ENCODE measurements around the gene TRPM3.

TRPM3 gene

GRCh38 chr9:70962761-70963440 is 158.5 kb downstream of the TRPM3 start:
- Histone ChIP-seq H3K27ac (ENCODE audit: low read length) (no peak overlapping the region), H3K27me3 (ENCODE audit: low read depth, low read length) (no peaks in the 10 kb centered on the region; the same call in 1 of the 2 replicates), H3K4me3 (ENCODE audit: low read length) (no peak overlapping the region), H3K79me2 (ENCODE audit: low read length) (no peaks in the 10 kb centered on the region), H4K20me1 (ENCODE audit: insufficient read depth, low read length) (no peaks in the 10 kb centered on the region), H3K9ac (ENCODE audit: low read length) (no peak overlapping the region), H2AFZ (ENCODE audit: low read depth, low read length) (no peak overlapping the region), H3K4me1 (ENCODE audit: low read length) (no peaks in the 10 kb centered on the region), H3K36me3 (replicated peaks; ENCODE audit: low read depth, low read length) (no peaks in the 10 kb centered on the region), H3K9me3 (ENCODE audit: insufficient read depth, low read length) (no peaks in the 10 kb centered on the region), H3K4me2 (ENCODE audit: low read length) (no peak overlapping the region)
- TF ChIP-seq EZH2phosphoT487 (IDR thresholded peaks at IDR 0.05; ENCODE audit: low read depth) = no peak
- TF ChIP-seq, protein P1, sequence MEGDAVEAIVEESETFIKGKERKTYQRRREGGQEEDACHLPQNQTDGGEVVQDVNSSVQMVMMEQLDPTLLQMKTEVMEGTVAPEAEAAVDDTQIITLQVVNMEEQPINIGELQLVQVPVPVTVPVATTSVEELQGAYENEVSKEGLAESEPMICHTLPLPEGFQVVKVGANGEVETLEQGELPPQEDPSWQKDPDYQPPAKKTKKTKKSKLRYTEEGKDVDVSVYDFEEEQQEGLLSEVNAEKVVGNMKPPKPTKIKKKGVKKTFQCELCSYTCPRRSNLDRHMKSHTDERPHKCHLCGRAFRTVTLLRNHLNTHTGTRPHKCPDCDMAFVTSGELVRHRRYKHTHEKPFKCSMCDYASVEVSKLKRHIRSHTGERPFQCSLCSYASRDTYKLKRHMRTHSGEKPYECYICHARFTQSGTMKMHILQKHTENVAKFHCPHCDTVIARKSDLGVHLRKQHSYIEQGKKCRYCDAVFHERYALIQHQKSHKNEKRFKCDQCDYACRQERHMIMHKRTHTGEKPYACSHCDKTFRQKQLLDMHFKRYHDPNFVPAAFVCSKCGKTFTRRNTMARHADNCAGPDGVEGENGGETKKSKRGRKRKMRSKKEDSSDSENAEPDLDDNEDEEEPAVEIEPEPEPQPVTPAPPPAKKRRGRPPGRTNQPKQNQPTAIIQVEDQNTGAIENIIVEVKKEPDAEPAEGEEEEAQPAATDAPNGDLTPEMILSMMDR (IDR thresholded peaks at IDR 0.05; ENCODE audit: low read depth, low read length) = no peak

GRCh38 chr9:70959366-70959765 is 162.1 kb downstream of the TRPM3 start:
- no peak overlapping the region for H3K9ac ChIP-seq (ENCODE audit: low read length)
- no peaks in the 10 kb centered on the region for H4K20me1 ChIP-seq (ENCODE audit: insufficient read depth, low read length)
- H2AFZ ChIP-seq (ENCODE audit: low read depth, low read length) = no peak overlapping the region
- no peaks in the 10 kb centered on the region for H3K4me1 ChIP-seq (ENCODE audit: low read length)
- no peaks in the 10 kb centered on the region for H3K36me3 ChIP-seq (replicated peaks; ENCODE audit: low read depth, low read length)
- H3K9me3 ChIP-seq (ENCODE audit: insufficient read depth, low read length) = no peaks in the 10 kb centered on the region
- no peak overlapping the region for H3K27ac ChIP-seq (ENCODE audit: low read length)
- TF ChIP-seq EZH2phosphoT487 (IDR thresholded peaks at IDR 0.05; ENCODE audit: low read depth) = no peak
- TF ChIP-seq, protein P1 (IDR thresholded peaks at IDR 0.05; ENCODE audit: low read depth, low read length) = no peak
- H3K79me2 ChIP-seq (ENCODE audit: low read length) = no peaks in the 10 kb centered on the region
- H3K4me3 ChIP-seq (ENCODE audit: low read length) = no peak overlapping the region
- H3K27me3 ChIP-seq (ENCODE audit: low read depth, low read length) = no peaks in the 10 kb centered on the region; the same call in 1 of the 2 replicates
- H3K4me2 ChIP-seq (ENCODE audit: low read length) = no peak overlapping the region

- no peaks in the 10 kb centered on the region for H3K4me1 ChIP-seq (ENCODE audit: low read length)
- no peaks in the 10 kb centered on the region for H3K9me3 ChIP-seq (ENCODE audit: insufficient read depth, low read length)
- H3K79me2 ChIP-seq (ENCODE audit: low read length) = no peaks in the 10 kb centered on the region
- H3K4me2 ChIP-seq (ENCODE audit: low read length) = no peak overlapping the region
- H3K36me3 ChIP-seq (replicated peaks; ENCODE audit: low read depth, low read length) = no peaks in the 10 kb centered on the region
- H3K4me3 ChIP-seq (ENCODE audit: low read length) = no peak overlapping the region
- H3K9ac ChIP-seq (ENCODE audit: low read length) = no peak overlapping the region
- no peaks in the 10 kb centered on the region for H3K27me3 ChIP-seq (ENCODE audit: low read depth, low read length)
- H3K27ac ChIP-seq (ENCODE audit: low read length) = no peak overlapping the region
- no peak for TF ChIP-seq EZH2phosphoT487 (IDR thresholded peaks at IDR 0.05; ENCODE audit: low read depth)
- TF ChIP-seq, protein P1 (IDR thresholded peaks at IDR 0.05; ENCODE audit: low read depth, low read length) = no peak
- no peak overlapping the region for H2AFZ ChIP-seq (ENCODE audit: low read depth, low read length)
- H4K20me1 ChIP-seq (ENCODE audit: insufficient read depth, low read length) = no peaks in the 10 kb centered on the region
Observed at GRCh38 chr9:70954596-70955143, 166.8 kb downstream of the TRPM3 start.

- H3K27me3 ChIP-seq (ENCODE audit: low read depth, low read length) = no peaks in the 10 kb centered on the region
- no peaks in the 10 kb centered on the region for H3K79me2 ChIP-seq (ENCODE audit: low read length)
- no peak overlapping the region for H2AFZ ChIP-seq (ENCODE audit: low read depth, low read length)
- no peaks in the 10 kb centered on the region for H4K20me1 ChIP-seq (ENCODE audit: insufficient read depth, low read length)
- no peak overlapping the region for H3K4me2 ChIP-seq (ENCODE audit: low read length)
- TF ChIP-seq, protein P1 (IDR thresholded peaks at IDR 0.05; ENCODE audit: low read depth, low read length) = no peak
- TF ChIP-seq EZH2phosphoT487 (IDR thresholded peaks at IDR 0.05; ENCODE audit: low read depth) = no peak
- no peaks in the 10 kb centered on the region for H3K4me1 ChIP-seq (ENCODE audit: low read length)
- no peak overlapping the region for H3K27ac ChIP-seq (ENCODE audit: low read length)
- H3K9me3 ChIP-seq (ENCODE audit: insufficient read depth, low read length) = no peaks in the 10 kb centered on the region
- H3K9ac ChIP-seq (ENCODE audit: low read length) = no peak overlapping the region
- no peaks in the 10 kb centered on the region for H3K36me3 ChIP-seq (replicated peaks; ENCODE audit: low read depth, low read length)
- H3K4me3 ChIP-seq (ENCODE audit: low read length) = no peak overlapping the region
Observed at GRCh38 chr9:70954126-70954525, 167.3 kb downstream of the TRPM3 start.

All from OCI-LY3 (cell line).